OCI-LY1 (cell line): ENCODE results near the gene GABPA.

ENCODE experiments used
- EZH2 ChIP-seq: fragments of 200-600 bp; sonication (generic), shearing (Covaris generic); IDR thresholded peaks from 2 replicates; pipeline ENCODE4 v1.8.0; 2017; ENCODE audit warnings: borderline replicate concordance, mixed run types, mild to moderate bottlenecking, antibody characterized with exemption, low read length, moderate library complexity, mixed read lengths
- TF ChIP-seq, protein P1 (sequence below): fragments of 200-600 bp; sonication (generic), shearing (Covaris generic); IDR thresholded peaks from 2 replicates; pipeline ENCODE4 v1.5.1; 2017; ENCODE audit warnings: mild to moderate bottlenecking, antibody characterized with exemption, low read length, moderate library complexity, mixed read lengths

DNA sequence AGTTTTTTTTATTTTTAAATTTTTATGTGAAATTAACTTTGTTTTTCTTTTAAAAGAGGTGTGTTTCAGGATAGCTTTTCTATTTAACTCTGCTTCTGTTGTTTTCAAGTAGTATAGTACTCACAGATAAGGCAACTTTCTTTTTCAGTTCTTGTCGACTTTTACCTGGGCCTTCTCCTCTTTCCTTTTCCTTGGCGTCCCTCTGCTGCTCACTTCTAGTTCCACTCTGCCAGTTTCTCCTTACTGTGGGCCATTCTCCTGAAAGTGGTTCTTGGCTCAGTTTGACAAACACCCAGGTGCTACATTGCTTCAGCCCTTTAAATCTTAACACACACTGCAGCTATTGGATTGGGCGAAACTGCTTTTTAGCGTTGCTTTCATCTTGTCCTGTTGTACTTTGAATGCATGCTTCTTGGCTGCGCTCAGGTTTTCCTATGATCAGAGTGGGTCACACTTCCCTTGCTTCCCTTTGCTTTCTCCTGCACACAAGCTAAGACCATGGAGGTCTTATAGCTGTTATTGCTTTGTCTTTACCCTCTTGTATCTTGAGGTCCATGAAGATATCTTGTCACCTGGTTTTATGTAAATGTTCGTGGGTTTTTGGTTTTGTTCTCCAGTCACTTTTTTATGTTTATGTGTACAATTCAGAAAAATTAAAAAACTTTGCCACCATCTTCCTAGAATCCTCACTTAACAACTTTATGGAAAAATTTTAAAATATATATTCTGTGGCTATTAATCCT is 21.6 kb downstream of the GABPA start:
- TF ChIP-seq, protein P1, sequence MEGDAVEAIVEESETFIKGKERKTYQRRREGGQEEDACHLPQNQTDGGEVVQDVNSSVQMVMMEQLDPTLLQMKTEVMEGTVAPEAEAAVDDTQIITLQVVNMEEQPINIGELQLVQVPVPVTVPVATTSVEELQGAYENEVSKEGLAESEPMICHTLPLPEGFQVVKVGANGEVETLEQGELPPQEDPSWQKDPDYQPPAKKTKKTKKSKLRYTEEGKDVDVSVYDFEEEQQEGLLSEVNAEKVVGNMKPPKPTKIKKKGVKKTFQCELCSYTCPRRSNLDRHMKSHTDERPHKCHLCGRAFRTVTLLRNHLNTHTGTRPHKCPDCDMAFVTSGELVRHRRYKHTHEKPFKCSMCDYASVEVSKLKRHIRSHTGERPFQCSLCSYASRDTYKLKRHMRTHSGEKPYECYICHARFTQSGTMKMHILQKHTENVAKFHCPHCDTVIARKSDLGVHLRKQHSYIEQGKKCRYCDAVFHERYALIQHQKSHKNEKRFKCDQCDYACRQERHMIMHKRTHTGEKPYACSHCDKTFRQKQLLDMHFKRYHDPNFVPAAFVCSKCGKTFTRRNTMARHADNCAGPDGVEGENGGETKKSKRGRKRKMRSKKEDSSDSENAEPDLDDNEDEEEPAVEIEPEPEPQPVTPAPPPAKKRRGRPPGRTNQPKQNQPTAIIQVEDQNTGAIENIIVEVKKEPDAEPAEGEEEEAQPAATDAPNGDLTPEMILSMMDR, result no peak
- no peak for TF ChIP-seq EZH2
